Measurements from ENCODE around the gene VGF. TPM values are rescaled to one million over a fixed set of nuclear protein-coding genes. Genes with fewer than 3 reads are reported as not detected.

VGF gene
- total and polyA plus RNA-seq, 2 donors (not counting 1 experiment from before 2014, with no cell fraction given): 0.10 to 0.17 TPM

DNA sequence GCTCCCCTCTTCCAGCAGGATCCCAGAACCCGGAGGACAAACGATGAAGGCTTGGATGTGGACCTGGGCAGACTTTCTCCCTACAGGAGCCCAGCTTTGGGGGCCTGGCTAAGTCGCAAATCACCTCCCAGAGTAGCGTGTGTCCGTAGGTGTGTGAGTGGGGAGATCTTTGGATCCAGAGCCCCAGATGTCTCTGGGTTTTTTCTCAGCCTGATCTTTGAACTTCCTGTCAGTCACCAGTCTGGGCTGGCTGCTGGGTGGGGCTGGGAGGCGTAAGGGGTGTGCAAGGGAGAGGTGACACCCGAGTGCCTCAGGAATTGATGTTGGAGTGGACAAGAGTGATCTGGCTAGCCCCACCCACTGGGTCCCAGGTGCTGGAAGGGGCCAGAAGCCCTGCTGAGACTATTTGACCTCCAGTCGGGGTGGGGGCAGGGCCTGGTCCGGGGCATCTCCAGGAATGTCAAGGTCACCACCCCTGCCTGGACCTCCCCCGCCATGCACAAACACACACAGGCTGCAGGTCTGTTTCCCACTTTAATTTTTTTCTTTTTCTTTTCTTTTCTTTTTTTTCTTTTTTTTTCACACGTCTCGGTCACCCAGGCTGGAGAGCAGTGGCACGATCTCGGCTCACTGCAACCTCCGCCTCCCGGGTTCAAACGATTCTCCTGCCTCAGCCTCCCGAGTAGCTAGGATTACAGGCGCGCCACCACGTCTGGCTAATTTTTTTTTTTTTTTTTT is 35.7 kb upstream of the VGF start, which contains the start of gene MOGAT3:
TSS of gene MOGAT3 (minus strand) at position 175 of the 738 bp plus-strand sequence. CDS start 182 bp downstream, outside the sequence.
- WGBS (ENCODE audit: insufficient coverage): 32% methylated on average over 16 of the region's 21 CpGs
- Mint-ChIP-seq H3K27ac (no peak within 1 kb of the TSS), H3K27me3 (peaks cover 24% of the 10 kb centered on the region), H3K4me1 (peaks cover 23% of the 10 kb centered on the region), H3K9me3 (ENCODE audit: insufficient read depth) (no peaks in the 10 kb centered on the region), H3K4me3 (peak within 1 kb of the TSS; percentile 54)
- no peak for ATAC-seq (ENCODE audit: low read depth)
- H2AFZ ChIP-seq (ENCODE audit: insufficient read depth, low read depth, low read length, poor library complexity, severe bottlenecking): peak within 1 kb of the TSS; percentile 58
- peak within 1 kb of the TSS in 3 of 5 experiments; percentile 11 to 39 (median 21) for H3K4me3 ChIP-seq (ENCODE audit: control extremely low read depth in 1 of 5, extremely low read depth in 1 of 5, insufficient read depth in 1 of 5, low read depth in 2 of 5, low read length in 4 of 5)
- H3K36me3 ChIP-seq (replicated peaks in 1 of 2; ENCODE audit: control extremely low read depth in 1 of 2, control insufficient read depth in 1 of 2, extremely low read depth in 1 of 2, insufficient read depth in 2 of 2, low read length in 1 of 2): no peaks in the 10 kb centered on the region
- H3K9ac ChIP-seq (ENCODE audit: low read length): peak within 1 kb of the TSS; percentile 35
- no peak for DNase-seq
- H3K4me1 ChIP-seq (ENCODE audit: control insufficient read depth in 2 of 2, insufficient read depth in 2 of 2, low read length in 2 of 2): peaks cover 18 to 27% of the 10 kb centered on the region in 2 donors
- no peak within 1 kb of the TSS for H3K27ac ChIP-seq (ENCODE audit: low read length in 2 of 2)
- POLR2A ChIA-PET: no interaction called here
- H3K27me3 ChIP-seq (replicated peaks in 1 of 4; ENCODE audit: control extremely low read depth in 1 of 4, control insufficient read depth in 3 of 4, insufficient read depth in 4 of 4, low read length in 3 of 4): peaks cover 0 to 41% (median 16%) of the 10 kb centered on the region in 4 experiments
- H3K79me2 ChIP-seq (ENCODE audit: control insufficient read depth, insufficient read depth, low read length): no peaks in the 10 kb centered on the region
- intact Hi-C loops (cut with micrococcal nuclease): no loop called here
- H3K4me2 ChIP-seq (replicated peaks; ENCODE audit: low read depth, low read length, poor library complexity, severe bottlenecking): peak within 1 kb of the TSS; percentile 73
- peaks cover 0 to 19% (median 0%) of the 10 kb centered on the region in 3 donors for H3K9me3 ChIP-seq (ENCODE audit: control extremely low read depth in 1 of 3, control insufficient read depth in 2 of 3, insufficient read depth in 1 of 3, low read length in 2 of 3)
- H4K20me1 ChIP-seq (ENCODE audit: control insufficient read depth, insufficient read depth, low read length, poor library complexity, severe bottlenecking): no peaks in the 10 kb centered on the region
- TF ChIP-seq EZH2 (IDR thresholded peaks at IDR 0.05; ENCODE audit: borderline replicate concordance, insufficient read depth, low read depth, low read length, poor library complexity, severe bottlenecking): no peak
- TF ChIP-seq, protein P1, sequence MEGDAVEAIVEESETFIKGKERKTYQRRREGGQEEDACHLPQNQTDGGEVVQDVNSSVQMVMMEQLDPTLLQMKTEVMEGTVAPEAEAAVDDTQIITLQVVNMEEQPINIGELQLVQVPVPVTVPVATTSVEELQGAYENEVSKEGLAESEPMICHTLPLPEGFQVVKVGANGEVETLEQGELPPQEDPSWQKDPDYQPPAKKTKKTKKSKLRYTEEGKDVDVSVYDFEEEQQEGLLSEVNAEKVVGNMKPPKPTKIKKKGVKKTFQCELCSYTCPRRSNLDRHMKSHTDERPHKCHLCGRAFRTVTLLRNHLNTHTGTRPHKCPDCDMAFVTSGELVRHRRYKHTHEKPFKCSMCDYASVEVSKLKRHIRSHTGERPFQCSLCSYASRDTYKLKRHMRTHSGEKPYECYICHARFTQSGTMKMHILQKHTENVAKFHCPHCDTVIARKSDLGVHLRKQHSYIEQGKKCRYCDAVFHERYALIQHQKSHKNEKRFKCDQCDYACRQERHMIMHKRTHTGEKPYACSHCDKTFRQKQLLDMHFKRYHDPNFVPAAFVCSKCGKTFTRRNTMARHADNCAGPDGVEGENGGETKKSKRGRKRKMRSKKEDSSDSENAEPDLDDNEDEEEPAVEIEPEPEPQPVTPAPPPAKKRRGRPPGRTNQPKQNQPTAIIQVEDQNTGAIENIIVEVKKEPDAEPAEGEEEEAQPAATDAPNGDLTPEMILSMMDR (IDR thresholded peaks at IDR 0.05): no peak
- CTCF ChIA-PET: interaction anchor here (1.0 to 2.8 kb wide), 3 partner anchors 16 to 82 kb away, joined by 3 to 10 read pairs (median 4); no protein-coding TSS in a partner anchor

DNA sequence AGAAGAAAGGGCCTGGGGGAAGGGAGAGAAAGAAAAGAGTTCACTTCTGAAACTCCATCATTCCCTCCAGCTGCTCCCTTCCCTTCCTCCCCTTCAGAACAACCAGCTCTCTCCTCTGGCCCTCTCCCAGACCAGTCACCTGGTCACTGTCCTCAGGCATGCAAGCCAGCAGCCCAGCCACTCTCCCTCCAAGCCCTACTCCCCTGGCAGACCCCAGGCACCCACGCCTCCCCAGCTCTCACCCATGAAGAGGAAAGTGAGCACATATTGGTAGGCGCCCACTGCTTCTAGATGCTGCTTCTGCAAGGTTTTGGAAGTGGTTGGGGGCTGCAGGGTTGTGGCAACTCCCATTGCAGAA is 35.1 kb upstream of the VGF start:
- no peaks in the 10 kb centered on the region for H3K36me3 ChIP-seq (replicated peaks in 1 of 2; ENCODE audit: control extremely low read depth in 1 of 2, control insufficient read depth in 1 of 2, extremely low read depth in 1 of 2, insufficient read depth in 2 of 2, low read length in 1 of 2)
- POLR2A ChIA-PET: no interaction called here
- DNase-seq (no peak), ATAC-seq (ENCODE audit: low read depth) (no peak)
- no peak overlapping the region for H3K9ac ChIP-seq (ENCODE audit: low read length)
- CTCF ChIA-PET: interaction anchor here (1.5 to 2.8 kb wide), 2 partner anchors 16 to 56 kb away, joined by 3 to 10 read pairs; no protein-coding TSS in a partner anchor
- no peak overlapping the region for H3K27ac ChIP-seq (ENCODE audit: low read length in 2 of 2)
- intact Hi-C loops (cut with micrococcal nuclease): no loop called here
- H4K20me1 ChIP-seq (ENCODE audit: control insufficient read depth, insufficient read depth, low read length, poor library complexity, severe bottlenecking): no peaks in the 10 kb centered on the region
- no peak overlapping the region for H3K4me3 ChIP-seq (ENCODE audit: control extremely low read depth in 1 of 5, extremely low read depth in 1 of 5, insufficient read depth in 1 of 5, low read depth in 2 of 5, low read length in 4 of 5)
- TF ChIP-seq, protein P1 (IDR thresholded peaks at IDR 0.05): no peak
- TF ChIP-seq EZH2 (IDR thresholded peaks at IDR 0.05; ENCODE audit: borderline replicate concordance, insufficient read depth, low read depth, low read length, poor library complexity, severe bottlenecking): no peak
- H3K4me2 ChIP-seq (replicated peaks; ENCODE audit: low read depth, low read length, poor library complexity, severe bottlenecking): no peak overlapping the region
- peaks cover 23% of the 10 kb centered on the region for H3K4me1 Mint-ChIP-seq
- H3K4me3 Mint-ChIP-seq: no peak overlapping the region
- H3K4me1 ChIP-seq (ENCODE audit: control insufficient read depth in 2 of 2, insufficient read depth in 2 of 2, low read length in 2 of 2): peaks cover 18 to 27% of the 10 kb centered on the region in 2 donors
- H3K79me2 ChIP-seq (ENCODE audit: control insufficient read depth, insufficient read depth, low read length): no peaks in the 10 kb centered on the region
- peaks cover 0 to 42% (median 16%) of the 10 kb centered on the region in 4 experiments for H3K27me3 ChIP-seq (replicated peaks in 1 of 4; ENCODE audit: control extremely low read depth in 1 of 4, control insufficient read depth in 3 of 4, insufficient read depth in 4 of 4, low read length in 3 of 4)
- WGBS (ENCODE audit: insufficient coverage): 60% methylated on average over 1 of the region's 2 CpGs
- no peak overlapping the region for H3K27ac Mint-ChIP-seq
- peaks cover 24% of the 10 kb centered on the region for H3K27me3 Mint-ChIP-seq
- no peak overlapping the region for H2AFZ ChIP-seq (ENCODE audit: insufficient read depth, low read depth, low read length, poor library complexity, severe bottlenecking)
- peaks cover 0 to 19% (median 0%) of the 10 kb centered on the region in 3 donors for H3K9me3 ChIP-seq (ENCODE audit: control extremely low read depth in 1 of 3, control insufficient read depth in 2 of 3, insufficient read depth in 1 of 3, low read length in 2 of 3)
- H3K9me3 Mint-ChIP-seq (ENCODE audit: insufficient read depth): no peaks in the 10 kb centered on the region

All from B cell (primary cell).